NCI-H128 (cell line): ENCODE results near the gene RGS7.
"Not testable (repeated sequence)": the region's sequence is repeated elsewhere in the genome, so short reads cannot be mapped to it uniquely, and the experiment has no call there.

ENCODE experiments used
- DNase-seq: peaks from one replicate; lab custom pipeline; 2025; ENCODE audit not compliant: unreplicated experiment; lab: John Stamatoyannopoulos, UW

RGS7 gene

DNA sequence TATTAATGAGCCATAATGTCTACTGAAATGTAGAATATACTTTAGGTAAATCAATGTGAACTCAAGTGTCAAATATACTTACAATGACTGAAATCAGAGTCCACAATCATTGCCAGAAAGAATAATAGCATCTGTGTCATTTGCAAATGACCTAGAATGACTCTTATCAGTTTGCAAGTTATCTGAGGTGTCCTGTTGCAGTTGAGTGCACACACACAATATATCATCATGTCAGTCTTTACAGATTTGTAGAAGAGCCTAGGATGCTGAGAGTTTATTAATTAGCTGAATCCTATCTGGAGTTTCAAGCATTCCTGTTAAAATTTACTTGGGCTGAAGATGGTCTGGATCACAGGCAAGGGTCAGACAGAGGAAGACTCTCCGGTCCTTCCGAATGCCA lies 421.1 kb downstream of the RGS7 start:
- no peak for DNase-seq

DNA sequence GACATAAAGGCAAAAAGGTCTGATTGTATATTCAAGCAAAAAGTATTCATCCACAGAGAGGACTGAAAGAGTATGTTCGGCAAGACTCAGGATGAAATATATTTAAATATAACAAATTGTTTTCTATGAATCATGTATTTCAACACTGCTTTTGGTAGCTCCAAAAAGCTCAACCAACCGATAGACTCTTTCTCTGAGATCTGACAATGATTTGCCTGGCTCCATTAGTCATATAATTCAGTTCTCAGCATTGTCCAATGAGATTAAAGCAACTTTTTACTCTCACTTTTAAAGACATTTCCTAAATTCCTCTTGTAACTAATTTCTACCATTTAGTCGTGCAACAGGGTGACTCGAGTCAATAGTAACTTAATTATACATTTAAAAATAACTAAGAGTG lies 426.0 kb downstream of the RGS7 start:
- DNase-seq = no peak

DNA sequence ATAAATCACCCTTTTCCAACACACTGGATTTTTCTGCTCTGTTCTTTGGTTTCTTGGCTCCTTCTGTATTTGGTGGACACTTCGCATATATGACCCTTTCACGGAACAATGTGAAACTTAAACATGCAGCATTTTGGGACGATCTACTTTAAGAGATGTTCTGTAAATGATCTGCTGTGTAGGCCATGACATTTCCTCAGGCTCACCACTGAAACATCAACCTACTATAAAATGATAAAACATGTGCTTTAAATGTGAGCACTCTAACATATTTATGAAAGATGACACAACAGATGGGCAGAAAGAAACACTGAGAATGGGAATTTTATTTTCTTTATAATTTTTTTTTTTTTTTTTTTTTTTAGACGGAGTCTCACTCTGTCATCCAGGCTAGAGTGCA lies 428.7 kb downstream of the RGS7 start:
- no peak for DNase-seq

DNA sequence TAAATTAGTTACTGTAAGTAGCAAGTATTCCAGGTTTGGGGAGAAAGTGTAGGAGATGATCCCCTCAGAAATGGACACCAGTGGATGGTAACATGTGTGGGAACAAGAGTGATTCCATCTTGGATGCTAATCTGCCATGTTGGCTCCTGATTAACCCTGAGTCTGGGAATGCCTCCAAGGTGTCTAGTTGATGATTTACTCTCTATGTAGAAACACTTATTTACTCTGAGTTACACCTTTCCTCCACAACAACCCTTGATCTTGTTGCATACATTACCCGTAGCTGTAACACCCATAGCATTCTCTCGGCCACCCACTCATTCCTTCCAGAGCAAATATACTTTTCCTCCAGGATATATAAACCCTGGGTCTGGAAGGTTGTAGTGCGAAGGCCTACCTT lies 429.2 kb downstream of the RGS7 start:
- DNase-seq = no peak

DNA sequence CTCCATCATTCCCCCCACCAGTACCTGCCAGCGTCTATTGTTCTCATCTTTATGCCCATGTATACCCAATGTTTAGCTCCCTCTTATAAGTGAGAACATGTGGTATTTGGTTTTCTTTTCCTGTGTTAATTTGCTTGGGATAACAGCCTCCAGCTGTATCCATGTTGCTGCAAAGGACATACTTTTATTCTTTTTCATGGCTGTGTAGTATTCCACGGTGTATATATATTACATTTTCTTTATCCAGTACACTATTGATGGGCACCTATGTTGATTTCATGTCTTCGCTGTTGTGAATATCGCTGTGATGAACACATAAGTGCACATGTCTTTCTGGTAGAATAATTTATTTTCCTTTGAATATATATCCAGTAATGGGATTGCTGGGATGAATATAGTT lies 431.7 kb downstream of the RGS7 start:
- no peak for DNase-seq

DNA sequence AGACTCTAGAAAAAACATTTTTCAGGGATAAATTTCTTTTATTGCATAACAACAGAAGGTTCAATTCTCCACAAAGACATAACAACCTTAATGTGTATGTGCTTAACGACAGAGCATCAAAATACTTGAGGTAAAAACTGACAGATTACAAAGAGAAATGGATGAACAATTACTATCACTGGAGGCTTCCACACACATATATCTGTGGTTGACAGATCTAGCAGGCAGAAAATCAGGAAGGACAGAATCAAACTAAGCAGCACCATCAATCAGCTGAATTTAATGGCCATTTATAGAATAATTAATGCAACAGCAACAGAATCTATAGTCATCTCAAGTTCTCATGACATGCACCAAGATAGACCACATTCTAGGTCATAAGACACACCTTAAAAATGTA lies 439.0 kb downstream of the RGS7 start:
- no peak for DNase-seq

DNA sequence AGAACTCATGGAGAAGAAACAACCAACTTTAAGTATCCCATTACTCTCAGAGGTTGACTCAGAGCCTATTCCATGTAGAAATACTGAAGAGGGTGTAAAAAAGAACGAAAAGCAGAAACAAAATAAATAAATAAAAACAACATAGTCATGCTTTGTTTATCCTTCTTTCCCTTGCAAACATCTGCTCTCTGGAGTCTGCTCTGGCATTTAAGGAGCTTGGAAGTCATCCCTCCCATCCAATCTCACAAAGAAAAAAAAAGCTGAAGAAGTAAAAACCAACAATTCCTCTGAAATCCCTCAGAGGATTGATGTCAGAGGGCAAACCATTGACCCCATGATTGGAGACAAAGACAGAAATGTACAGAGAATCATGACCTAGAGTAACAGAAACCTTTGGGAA lies 442.5 kb downstream of the RGS7 start:
- no peak for DNase-seq

DNA sequence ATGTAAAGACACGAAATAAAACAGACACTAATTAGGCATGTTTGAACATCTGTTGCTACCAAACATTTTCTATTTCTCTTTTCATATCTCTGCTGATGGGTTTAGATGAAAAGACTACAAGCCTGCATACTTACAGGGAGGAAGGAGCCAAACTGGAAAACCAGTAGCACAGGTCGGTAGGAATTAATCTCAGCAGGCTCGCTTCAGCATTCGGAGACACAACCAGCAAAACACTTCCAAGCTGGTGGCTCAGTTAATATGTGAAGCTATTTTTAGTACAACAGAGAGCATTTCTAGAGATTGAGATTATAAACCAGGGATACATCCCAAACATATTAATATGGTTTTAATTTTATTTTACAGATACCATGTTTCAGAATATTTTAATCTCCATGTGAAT lies 444.2 kb downstream of the RGS7 start:
- DNase-seq = no peak

DNA sequence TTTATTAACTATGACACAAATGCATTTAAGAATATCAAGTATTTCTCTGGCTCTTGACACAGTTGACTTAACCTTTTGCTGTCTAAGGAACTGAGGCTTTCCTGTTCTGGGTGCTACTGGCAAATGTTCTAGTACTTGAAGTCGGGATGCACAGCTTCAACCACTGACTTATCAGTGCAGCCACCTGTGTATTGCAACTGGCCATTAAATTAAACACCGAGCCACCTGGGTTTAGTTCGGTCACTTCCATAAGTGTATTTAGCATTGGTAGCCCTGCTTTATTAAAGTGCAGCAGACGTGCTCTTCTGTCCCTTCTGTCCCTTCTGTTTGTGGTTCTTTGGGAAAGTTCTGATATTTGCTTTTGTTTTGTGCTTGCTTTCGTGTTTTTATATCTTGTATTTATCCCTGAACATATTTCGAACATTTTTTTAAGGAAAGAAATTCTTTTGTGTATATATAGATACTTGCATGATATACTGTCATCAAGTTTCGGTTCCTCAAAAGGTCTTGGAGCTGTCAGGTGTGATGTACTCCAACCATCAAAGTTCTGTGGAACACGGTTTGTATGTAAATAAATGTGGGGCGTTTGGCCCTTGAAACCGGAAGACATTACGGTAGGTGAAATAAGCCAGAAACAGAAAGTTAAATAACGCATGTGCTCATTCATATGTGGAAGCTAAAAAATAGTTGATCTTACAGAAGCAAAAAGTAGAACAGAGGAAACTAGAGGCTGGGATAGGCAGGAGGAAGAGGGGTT lies 447.1 kb downstream of the RGS7 start:
- DNase-seq = no peak

DNA sequence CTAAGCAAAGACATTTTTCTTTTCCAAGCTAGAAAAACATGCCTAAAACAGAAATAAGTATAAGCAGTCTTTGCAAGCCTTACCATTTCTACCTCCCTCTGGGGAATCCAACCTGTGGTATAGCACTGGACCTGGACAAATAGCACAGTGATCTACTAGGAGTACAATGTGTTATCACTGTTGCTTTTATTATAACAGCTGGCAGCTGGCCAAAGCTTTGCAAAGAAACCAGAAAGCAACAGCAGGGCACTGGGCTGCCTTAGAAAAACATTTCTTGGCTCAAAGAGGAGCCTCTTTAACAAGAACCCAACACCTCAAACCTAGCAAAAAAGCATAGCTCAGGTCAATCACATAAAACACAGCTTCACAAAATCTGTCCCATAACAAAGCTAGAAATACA lies 450.5 kb downstream of the RGS7 start:
- peak; percentile 26 for DNase-seq

DNA sequence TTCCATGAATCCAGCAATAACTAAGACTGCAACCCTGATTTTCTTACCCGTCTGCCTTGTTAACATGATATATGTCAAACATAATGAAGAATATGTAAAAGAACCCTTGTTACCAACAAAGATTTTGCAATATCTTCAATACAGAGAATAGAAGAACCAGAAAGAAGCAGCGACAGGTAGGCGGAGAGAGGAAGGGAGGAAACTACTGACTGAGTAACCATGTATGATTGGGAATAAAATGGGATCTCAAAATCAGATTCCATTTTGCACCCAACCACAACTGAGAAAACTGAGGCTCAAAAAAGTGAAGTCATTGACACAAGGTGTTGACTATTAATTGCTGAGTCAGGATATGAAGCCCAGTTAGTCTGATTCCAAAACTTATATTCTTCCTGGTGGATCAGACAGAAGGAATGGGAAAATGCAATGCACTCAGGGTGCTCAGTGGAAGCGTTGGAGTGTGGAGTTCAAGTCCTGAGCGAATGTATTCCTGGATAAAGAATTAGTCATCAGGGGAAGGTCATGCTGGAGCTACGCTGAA lies 451.7 kb downstream of the RGS7 start:
- no peak for DNase-seq

DNA sequence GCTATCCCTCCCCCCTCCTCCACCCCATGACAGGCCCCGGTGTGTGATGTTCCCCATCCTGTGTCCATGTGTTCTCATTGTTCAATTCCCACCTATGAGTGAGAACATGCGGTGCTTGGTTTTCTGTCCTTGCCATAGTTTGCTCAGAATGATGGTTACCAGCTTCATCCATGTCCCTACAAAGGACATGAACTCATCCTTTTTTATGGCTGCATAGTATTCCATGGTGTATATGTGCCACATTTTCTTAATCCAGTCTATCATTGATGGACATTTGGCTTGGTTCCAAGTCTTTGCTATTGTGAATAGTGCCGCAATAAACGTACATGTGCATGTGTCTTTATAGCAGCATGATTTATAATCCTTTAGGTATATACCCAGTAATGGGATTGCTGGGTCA lies 461.6 kb downstream of the RGS7 start:
- DNase-seq = not testable (repeated sequence)

DNA sequence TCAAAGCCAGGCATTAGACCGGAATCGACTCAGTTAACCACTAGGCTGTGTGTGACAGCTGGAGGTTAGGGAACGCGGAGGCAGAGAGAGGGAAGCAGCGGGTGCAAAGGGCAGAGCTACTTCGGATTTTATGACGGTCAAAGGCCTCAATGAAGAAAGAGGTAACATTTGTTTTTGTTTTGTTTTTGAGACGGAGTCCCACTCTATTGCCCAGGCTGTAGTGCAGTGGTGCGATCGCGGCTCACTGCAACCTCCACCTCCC lies 468.3 kb downstream of the RGS7 start:
- no peak for DNase-seq

DNA sequence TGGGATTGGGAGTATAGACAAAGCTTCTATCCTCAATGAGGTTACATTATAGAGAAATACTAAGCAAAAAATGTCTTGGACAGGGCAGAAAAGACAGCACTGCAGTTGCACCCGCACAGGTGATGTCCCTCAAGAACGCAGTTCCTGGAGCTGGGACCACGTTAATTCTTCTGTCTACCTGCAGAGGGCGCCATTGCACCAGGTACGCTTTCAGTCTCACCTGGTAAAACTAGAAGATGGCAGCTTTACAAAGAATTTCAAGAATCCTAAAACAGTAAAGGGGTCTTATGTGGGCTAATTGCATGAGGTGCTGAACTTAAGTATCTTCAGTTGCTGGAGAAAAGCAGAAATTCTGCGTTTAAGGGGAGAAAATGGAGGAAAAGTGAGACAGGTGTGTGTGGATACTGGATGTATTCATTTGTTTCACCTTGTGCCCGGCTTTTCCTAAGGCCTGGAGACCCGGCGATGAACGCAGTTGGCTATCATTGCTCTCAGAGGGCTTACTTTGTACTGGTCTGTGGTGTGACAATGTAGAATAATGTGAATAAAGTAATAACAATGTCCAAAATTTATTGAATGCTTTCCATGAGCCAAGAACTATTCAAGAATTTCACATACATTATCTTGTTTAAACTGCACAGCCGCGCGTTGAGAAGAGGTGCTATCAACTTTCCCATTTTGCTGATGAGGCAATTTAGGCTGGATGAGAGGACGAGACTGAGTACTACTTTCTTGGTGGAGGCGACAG lies 468.8 kb downstream of the RGS7 start:
- DNase-seq = peak; percentile 63

DNA sequence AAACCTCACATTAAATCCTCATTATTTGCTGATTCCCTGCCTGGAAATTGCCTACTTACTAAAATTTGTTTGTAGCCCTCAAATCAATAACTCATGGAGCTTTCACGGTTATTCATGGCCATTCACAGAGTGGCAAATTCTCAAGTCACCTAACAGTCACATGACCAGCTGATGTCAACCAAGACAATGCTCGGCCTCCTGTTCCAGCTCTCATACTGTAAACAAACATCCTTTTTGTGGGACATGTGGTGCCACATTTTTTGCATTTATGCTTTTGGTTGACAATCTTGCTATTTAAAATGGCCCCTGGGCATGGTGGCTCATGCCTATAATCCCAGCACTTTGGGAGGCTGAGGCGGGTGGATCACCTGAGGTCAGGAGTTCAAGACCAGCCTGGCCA lies 473.5 kb downstream of the RGS7 start:
- DNase-seq = no peak

DNA sequence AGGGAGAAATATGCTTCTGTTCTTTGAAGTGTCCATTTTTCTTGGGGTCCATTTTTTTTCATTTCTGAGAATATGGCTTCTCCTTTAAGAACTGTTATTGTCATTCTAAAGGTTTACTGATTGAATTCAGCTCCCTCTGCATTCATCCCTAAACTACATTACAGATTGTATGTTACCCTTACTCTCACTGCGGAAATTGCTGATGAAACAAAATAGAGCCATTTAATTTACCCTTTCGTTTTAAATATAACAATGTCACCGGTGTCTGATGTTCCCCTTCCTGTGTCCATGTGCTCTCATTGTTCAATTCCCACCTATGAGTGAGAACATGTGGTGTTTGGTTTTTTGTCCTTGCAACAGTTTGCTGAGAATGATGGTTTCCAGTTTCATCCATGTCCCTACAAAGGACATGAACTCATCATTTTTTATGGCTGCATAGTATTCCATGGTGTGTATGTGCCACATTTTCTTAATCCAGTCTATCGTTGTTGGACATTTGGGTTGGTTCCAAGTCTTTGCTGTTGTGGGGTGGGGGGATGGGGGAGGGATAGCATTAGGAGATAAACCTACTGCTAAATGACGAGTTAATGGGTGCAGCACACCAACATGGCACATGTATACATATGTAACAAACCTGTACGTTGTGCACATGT lies 474.2 kb downstream of the RGS7 start:
- DNase-seq = not testable (repeated sequence)

DNA sequence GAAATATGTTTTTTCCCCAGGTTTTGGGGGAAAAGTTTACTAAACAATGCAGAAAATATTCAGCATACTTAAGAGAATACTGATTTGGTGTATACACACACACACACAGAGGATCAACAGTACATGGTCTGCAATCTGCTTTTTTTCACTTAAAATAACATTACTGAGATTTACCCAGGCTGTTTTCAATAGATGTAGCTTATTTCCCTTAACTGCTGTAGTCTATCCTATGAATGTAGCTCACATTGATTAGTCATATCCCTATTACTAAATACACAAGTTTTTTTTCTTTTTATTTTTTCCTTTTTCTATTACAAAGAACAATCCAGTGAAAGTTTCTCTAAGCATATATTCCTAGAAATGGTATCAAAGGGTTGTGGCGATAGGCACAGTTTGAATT lies 478.4 kb downstream of the RGS7 start:
- DNase-seq = no peak

DNA sequence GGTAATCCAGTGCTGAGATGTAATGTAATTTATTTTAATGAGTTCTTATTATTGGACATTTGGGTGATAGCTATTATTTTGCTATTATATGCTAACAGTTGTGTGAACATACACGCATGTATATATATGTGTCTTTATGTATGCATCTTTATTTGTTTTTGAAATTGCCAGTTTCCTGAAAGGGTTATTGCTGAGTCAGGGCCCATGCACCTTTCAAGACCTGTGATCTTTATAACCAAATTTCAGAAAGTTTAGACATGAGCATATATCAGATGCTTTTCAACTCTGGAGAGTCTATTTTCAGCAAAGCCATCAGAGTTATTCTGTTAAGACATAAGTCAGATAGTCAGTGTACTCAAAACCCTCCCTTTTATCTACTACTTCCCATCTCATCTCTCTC lies 479.4 kb downstream of the RGS7 start:
- DNase-seq = no peak

DNA sequence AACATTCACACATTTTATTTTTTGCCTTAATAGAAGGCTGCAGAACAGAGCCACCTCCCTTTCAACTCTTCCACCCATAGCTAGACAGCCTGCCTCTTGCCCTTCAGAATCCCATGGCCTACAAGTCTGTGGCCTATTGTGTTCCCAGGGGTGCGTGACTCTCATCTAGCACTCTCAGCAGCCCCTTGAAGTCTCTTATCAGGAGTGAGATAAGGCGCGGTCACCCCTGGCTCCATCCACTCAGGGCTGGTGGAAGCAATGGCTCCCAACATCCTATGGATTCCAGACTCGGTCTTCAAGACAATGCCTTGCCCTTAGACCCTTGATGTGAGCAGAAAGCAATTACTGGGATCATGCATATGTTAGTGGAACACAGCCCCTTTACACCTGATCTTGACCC lies 480.9 kb downstream of the RGS7 start:
- no peak for DNase-seq

DNA sequence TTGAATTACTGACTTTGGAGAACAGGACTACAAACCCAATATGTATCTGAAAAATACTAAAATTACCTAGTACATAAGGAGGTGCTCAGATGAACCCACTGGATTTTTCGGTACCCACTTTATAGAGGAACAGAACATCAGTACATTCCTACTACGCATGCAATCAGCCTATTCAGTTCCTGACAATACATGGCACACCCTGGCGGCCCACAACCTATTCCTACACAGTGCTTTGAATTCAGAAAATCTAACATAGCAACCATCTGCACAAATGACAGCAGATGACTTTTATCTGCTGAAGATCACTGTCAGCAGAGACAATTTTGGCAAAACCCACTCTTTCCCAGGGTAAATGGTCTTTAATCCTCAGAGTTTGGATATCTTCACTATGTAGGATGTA lies 487.9 kb downstream of the RGS7 start:
- DNase-seq = no peak

DNA sequence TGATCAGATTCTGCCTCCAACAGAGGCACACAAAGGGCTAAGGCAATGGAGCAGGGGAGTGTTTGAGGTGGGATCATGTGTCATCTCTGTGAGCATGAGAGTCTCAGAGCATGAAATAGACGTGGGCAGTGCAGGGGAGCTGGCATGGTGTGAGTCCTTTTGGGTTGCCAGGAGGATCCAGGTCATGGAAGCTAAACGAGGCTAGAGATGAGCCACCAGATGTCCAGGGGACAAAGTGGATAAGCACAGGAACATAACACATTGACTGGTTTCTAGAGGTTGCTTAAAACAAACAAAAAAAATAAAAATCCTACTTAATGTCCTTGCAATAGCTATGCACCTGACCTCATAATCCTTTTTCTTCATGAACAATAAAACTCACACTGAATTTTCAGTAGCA lies 490.3 kb downstream of the RGS7 start:
- DNase-seq = no peak

DNA sequence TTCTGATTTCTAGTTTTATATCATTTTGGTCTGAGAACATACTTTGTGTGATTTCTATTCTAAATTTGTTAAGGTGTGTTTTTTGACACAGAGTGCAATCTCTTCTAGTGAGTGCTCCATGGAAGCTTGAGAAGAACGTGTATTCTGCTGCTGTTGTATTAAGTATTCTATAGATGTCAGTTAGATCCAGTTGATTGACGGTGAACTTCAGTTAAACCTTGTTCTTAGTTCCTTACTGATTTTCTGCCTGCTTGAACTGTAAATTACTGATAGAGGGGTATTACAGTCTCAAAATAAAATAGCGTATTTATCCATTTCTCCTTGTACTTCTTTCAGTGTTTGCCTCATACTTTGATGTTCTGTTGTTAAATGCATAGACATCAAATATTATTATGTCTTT lies 497.0 kb downstream of the RGS7 start:
- no peak for DNase-seq
